Stimulated activated naive B cell treated with anti-CD40 and anti-IgM and Interleukin-4, amounts not matched to agents 10 μg/mL and 1 μg/mL and 100 μg/mL, for 72 hours (primary cell): ENCODE results near the gene MMS19.
"Not testable (repeated sequence)": the region's sequence is repeated elsewhere in the genome, so short reads cannot be mapped to it uniquely, and the experiment has no call there.

Experiments
- ATAC-seq, 2 donors: fragments of 150-1000 bp; cut with Tn5 transposase; replicated peaks; 2 replicates each; pipeline ENCODE4 v1.10.0; 2021; ENCODE audit warnings: moderate library complexity in 1 of 2
- DNase-seq: peaks from one replicate; pipeline ENCODE4 v3.0.0; 2021
- H3K27ac Mint-ChIP-seq: one replicate; pipeline ENCODE4 v1.8.0; 2022; ENCODE audit warnings: mild to moderate bottlenecking, mixed read lengths
- H3K27me3 Mint-ChIP-seq, 2 donors: one replicate each; pipeline ENCODE4 v1.8.0; 2022; ENCODE audit warnings: mixed read lengths in 2 of 2
- H3K36me3 Mint-ChIP-seq, 2 donors: one replicate each; pipeline ENCODE4 v1.8.0; 2022; ENCODE audit warnings: mixed read lengths in 2 of 2, mild to moderate bottlenecking in 1 of 2
- H3K4me1 Mint-ChIP-seq, 2 donors: one replicate each; pipeline ENCODE4 v1.8.0; 2022; ENCODE audit warnings: mixed read lengths in 2 of 2, mild to moderate bottlenecking in 1 of 2
- H3K4me3 Mint-ChIP-seq, 2 donors: one replicate each; pipeline ENCODE4 v1.8.0; 2022; ENCODE audit warnings: mild to moderate bottlenecking in 2 of 2, mixed read lengths in 2 of 2, moderate library complexity in 1 of 2
- H3K9me3 Mint-ChIP-seq, 2 donors: one replicate each; pipeline ENCODE4 v1.8.0; 2022; ENCODE audit warnings: mixed read lengths in 2 of 2, mild to moderate bottlenecking in 1 of 2

Gene MMS19

DNA sequence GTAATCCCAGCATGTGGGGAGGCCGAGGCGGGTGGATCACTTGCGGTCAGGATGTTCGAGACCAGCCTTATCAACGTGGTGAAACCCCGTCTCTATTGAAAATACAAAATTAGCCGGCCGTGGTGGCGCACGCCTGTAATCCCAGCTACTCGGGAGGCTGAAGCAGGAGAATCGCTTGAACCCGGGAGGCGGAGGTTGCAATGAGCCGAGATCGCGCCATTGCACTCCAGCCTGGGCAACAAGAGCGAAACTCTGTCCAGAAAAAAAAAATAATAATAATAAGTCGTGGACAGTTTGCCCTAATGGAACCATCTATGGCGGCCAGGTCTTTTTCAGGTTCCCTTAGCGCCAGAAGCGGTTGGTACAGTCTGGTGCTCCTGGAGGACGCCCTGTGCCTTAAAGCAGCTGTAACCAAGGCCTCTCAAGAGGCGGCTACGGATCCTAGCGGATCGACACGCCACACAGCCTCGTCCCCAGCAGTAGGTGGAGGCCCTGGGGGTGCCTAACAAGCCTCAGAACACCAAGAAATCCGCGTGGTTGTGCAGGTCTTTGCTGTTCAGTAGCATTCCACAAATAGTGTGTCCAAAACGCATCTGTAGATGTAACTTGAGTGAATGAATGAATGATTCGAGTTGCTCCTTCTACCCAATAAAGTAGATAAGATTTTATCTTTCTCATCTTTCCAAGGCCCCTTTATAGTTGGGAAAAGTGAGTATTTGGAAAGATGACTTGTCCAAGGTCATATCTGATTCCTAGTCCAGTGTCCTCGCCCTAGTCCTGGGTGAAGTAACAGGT is 71.2 kb downstream of the MMS19 start:
- no peak for DNase-seq
- Mint-ChIP-seq H3K27ac (peak overlapping the region; percentile 95), H3K9me3 (no peaks in the 10 kb centered on the region), H3K4me3 (peak overlapping the region; percentile 86 to 89), H3K4me1 (peaks cover 13 to 40% of the 10 kb centered on the region in 2 donors), H3K36me3 (peaks cover 8 to 26% of the 10 kb centered on the region in 2 donors), H3K27me3 (no peaks in the 10 kb centered on the region)
- no peak for ATAC-seq

DNA sequence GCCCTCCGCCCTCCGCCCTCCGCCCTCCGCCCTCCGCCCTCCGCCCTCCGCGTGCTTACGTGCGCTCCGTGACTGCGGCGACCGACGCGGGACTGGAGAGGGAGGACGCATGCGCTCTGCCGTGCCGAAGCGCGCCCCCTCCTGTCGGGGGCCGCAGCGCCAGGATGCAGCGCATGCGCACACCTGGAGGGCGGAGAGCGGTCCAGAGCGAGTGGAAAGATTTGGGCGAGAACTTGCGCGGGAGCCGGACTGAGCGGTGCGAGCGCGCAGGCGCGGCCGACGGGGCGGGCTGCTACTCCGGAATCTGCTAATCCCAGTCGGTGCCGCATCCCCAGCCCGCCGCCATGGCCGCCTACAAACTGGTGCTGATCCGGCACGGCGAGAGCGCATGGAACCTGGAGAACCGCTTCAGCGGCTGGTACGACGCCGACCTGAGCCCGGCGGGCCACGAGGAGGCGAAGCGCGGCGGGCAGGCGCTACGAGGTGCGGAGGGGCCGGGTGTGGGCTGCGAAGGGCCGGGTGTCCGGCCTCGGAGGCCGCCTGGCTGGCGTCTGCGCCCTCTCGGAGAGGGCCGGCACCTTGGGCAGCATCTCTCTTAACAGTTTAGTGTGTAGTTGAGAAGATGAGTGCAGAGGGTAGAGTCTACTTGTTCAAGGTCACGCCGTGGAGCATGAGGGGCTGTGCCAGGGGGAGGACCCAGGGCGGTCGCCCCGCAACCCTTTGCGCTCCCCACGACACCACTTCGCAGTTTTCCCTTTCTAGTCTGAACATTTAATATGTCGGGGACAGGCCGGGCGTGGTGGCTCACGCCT is 72.1 kb downstream of the MMS19 start, which contains the start of gene PGAM1:
Gene PGAM1 (plus strand): TSS at position 228 of the 812 bp plus-strand sequence. CDS start 117 bp downstream, at position 345.
- H3K27me3 Mint-ChIP-seq, result no peaks in the 10 kb centered on the region
- H3K4me1 Mint-ChIP-seq, result peaks cover 15 to 40% of the 10 kb centered on the region in 2 donors
- ATAC-seq (peak; percentile 91 to 94), DNase-seq (peak; percentile 97)
- peak within 1 kb of the TSS; percentile 95 for H3K27ac Mint-ChIP-seq
- peaks cover 8 to 20% of the 10 kb centered on the region in 2 donors for H3K36me3 Mint-ChIP-seq
- no peaks in the 10 kb centered on the region for H3K9me3 Mint-ChIP-seq
- H3K4me3 Mint-ChIP-seq, result peak within 1 kb of the TSS; percentile 86 to 89

DNA sequence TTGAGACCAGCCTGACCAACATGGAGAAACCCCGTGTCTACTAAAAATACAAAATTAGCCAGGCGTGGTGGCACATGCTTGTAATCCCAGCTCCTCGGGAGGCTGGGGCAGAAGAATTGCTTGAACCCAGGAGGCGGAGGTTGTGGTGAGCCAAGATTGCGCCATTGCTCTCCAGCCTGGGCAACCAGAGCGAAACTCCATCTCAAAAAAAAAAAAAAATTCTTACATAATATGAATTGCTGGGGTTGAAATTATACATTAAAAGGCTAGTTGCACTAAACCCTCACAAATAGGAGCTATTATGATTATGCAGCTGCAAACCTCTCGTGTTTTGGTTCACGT is 74.5 kb downstream of the MMS19 start:
- Mint-ChIP-seq H3K36me3 (peaks cover 9 to 20% of the 10 kb centered on the region in 2 donors), H3K4me1 (peaks cover 18 to 45% of the 10 kb centered on the region in 2 donors)
- not testable (repeated sequence) for H3K4me3 Mint-ChIP-seq, H3K9me3 Mint-ChIP-seq, H3K27me3 Mint-ChIP-seq, DNase-seq, H3K27ac Mint-ChIP-seq, ATAC-seq

- Mint-ChIP-seq H3K4me3 (no peak overlapping the region), H3K27me3 (no peaks in the 10 kb centered on the region), H3K9me3 (no peaks in the 10 kb centered on the region), H3K27ac (peak overlapping the region; percentile 6), H3K36me3 (peaks cover 2 to 3% of the 10 kb centered on the region in 2 donors), H3K4me1 (peaks cover 14 to 42% of the 10 kb centered on the region in 2 donors)
- ATAC-seq (no peak), DNase-seq (no peak)
These were observed 81.7 kb downstream of the MMS19 start for GRCh38 chr10:97416565-97416964.

- DNase-seq, result no peak
- no peaks in the 10 kb centered on the region for H3K9me3 Mint-ChIP-seq
These were observed 85.3 kb downstream of the MMS19 start for GRCh38 chr10:97412891-97413304.

GRCh38 chr10:97411406-97411805 is 86.8 kb downstream of the MMS19 start:
- DNase-seq, result no peak
- H3K36me3 Mint-ChIP-seq, result no peaks in the 10 kb centered on the region
- H3K4me3 Mint-ChIP-seq, result no peak overlapping the region
- H3K4me1 Mint-ChIP-seq, result peaks cover 4 to 25% of the 10 kb centered on the region in 2 donors
- no peaks in the 10 kb centered on the region for H3K9me3 Mint-ChIP-seq
- no peak for ATAC-seq
- no peaks in the 10 kb centered on the region for H3K27me3 Mint-ChIP-seq
- no peak overlapping the region for H3K27ac Mint-ChIP-seq

More at GRCh38 chr10:97412891-97413304, 85.3 kb downstream of the MMS19 start:
- H3K4me1 Mint-ChIP-seq, result peaks cover 7 to 23% of the 10 kb centered on the region in 2 donors
- ATAC-seq, result no peak
- no peaks in the 10 kb centered on the region for H3K36me3 Mint-ChIP-seq
- no peak overlapping the region for H3K27ac Mint-ChIP-seq
- no peaks in the 10 kb centered on the region for H3K27me3 Mint-ChIP-seq
- H3K4me3 Mint-ChIP-seq, result no peak overlapping the region

DNA sequence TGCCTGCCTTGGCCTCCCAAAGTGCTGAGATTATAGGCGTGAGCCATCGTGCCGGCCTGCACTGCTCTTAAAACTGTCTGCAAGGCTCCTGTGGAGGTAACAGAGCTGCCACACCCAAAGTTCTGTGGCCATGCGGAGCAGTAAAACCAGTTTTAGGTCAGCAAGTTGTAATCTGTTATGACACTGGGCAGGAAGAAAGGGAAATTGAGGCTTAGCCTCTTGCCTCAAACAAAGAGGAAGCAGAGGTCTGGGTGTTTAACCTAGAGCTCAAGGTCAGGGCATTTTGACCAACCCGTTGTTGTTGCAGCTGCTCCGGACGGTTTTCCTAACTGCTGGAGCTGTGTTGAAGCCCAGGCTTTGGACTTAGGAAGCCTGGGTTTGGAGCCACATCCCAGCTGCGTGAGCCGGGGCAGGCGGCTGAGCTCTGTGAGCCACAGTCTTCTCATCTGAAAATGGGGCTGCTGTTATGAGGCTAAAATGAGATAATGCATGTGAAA is 89.7 kb downstream of the MMS19 start:
- H3K4me1 Mint-ChIP-seq, result peaks cover 5 to 23% of the 10 kb centered on the region in 2 donors
- no peaks in the 10 kb centered on the region for H3K36me3 Mint-ChIP-seq
- no peaks in the 10 kb centered on the region for H3K27me3 Mint-ChIP-seq
- no peak for ATAC-seq
- no peak overlapping the region for H3K4me3 Mint-ChIP-seq
- no peak for DNase-seq
- no peaks in the 10 kb centered on the region for H3K9me3 Mint-ChIP-seq
- no peak overlapping the region for H3K27ac Mint-ChIP-seq
